AG04450 (cell line): ENCODE data around the gene LMF1. TPM values are rescaled to one million over a fixed set of nuclear protein-coding genes. Genes with fewer than 3 reads are reported as not detected.

Source experiments
- CTCF ChIA-PET: fragments of 300-600, 350-600 bp; formaldehyde crosslinking; extraction: SDS; loops from one replicate; lab custom pipeline; 2022; ENCODE audit warnings: antibody characterized with exemption, inconsistent platforms; lab: Charles Lee
- POLR2A ChIA-PET: fragments of 350-600 bp; formaldehyde crosslinking; extraction: SDS; loops from one replicate; lab custom pipeline; 2021; ENCODE audit warnings: antibody characterized with exemption, inconsistent platforms; lab: Yijun Ruan, JAX
- DNase-seq: peaks from one replicate; pipeline ENCODE4 v3.0.0-alpha.2; 2011; ENCODE audit warnings: low read depth, low spot score
- H3K27ac ChIP-seq: one replicate; pipeline ENCODE4 v1.5.1; 2012; ENCODE audit warnings: low read depth, low read length, control low read depth
- H3K27me3 ChIP-seq: one replicate; pipeline ENCODE4 v1.6.0; 2012; ENCODE audit warnings: low read length; ENCODE audit not compliant: control insufficient read depth, insufficient read depth
- H3K4me3 ChIP-seq: 2 replicates; pipeline ENCODE4 v1.5.1; 2011; ENCODE audit warnings: mild to moderate bottlenecking, low read depth, low read length, control low read depth
- H3K9me3 ChIP-seq: 2 replicates; pipeline ENCODE4 v1.5.1; 2012; ENCODE audit warnings: low read length; ENCODE audit not compliant: control insufficient read depth, insufficient read depth
- CTCF ChIP-seq: IDR thresholded peaks from 2 replicates; pipeline ENCODE4 v1.5.1; 2011; ENCODE audit warnings: low read depth, low read length, control low read depth, inconsistent platforms
- polyA plus RNA-seq: library from polyadenylated mRNA; depleted of rRNA; stranded (reverse); fragments of >200 nt; gene quantifications from 2 replicates; pipeline ENCODE4 v1.2.3, GENCODE V29; 2011

The LMF1 gene
- polyA plus RNA-seq, 1 experiment: 11.8 TPM

- DNase-seq: no peak
- H3K27me3 ChIP-seq: no peaks in the 10 kb centered on the region
- POLR2A ChIA-PET: no interaction called here
- H3K9me3 ChIP-seq: peaks cover 18% of the 10 kb centered on the region
- H3K27ac ChIP-seq: no peak overlapping the region
- CTCF ChIA-PET: no interaction called here
- no peak overlapping the region for H3K4me3 ChIP-seq
- no peak for TF ChIP-seq CTCF
Observed at GRCh38 chr16:901715-902601, 68.8 kb downstream of the LMF1 start.

- ChIA-PET POLR2A (no interaction called here), CTCF (no interaction called here)
- Histone ChIP-seq H3K4me3 (no peak overlapping the region), H3K9me3 (peaks cover 14% of the 10 kb centered on the region), H3K27me3 (no peaks in the 10 kb centered on the region), H3K27ac (no peak overlapping the region)
- no peak for TF ChIP-seq CTCF
- no peak for DNase-seq
Observed at GRCh38 chr16:901149-901548, 69.6 kb downstream of the LMF1 start.

- no peaks in the 10 kb centered on the region for H3K27me3 ChIP-seq
- ChIA-PET CTCF (no interaction called here), POLR2A (no interaction called here)
- DNase-seq: no peak
- no peak for TF ChIP-seq CTCF
- H3K4me3 ChIP-seq: no peak overlapping the region
- H3K9me3 ChIP-seq: peaks cover 13% of the 10 kb centered on the region
- H3K27ac ChIP-seq: no peak overlapping the region
Observed at GRCh38 chr16:900211-900610, 70.6 kb downstream of the LMF1 start.

GRCh38 chr16:899683-900060 lies 71.1 kb downstream of the LMF1 start:
- Histone ChIP-seq H3K27me3 (no peaks in the 10 kb centered on the region), H3K4me3 (no peak overlapping the region), H3K27ac (no peak overlapping the region), H3K9me3 (peaks cover 11% of the 10 kb centered on the region; the same call in 1 of the 2 replicates)
- no peak for DNase-seq
- TF ChIP-seq CTCF: no peak
- ChIA-PET CTCF (no interaction called here), POLR2A (no interaction called here)
